Left ventricle myocardium inferior (tissue), 1 donor: ENCODE results near the gene TMEM107. TPM values are rescaled to one million over a fixed set of nuclear protein-coding genes. Genes with fewer than 3 reads are reported as not detected.
"Not testable (repeated sequence)": the region's sequence is repeated elsewhere in the genome, so short reads cannot be mapped to it uniquely, and the experiment has no call there.

Source experiments
- DNase-seq: peaks from one replicate; pipeline ENCODE4 v3.0.0-alpha.2; 2020
- H3K27ac ChIP-seq: fragments of 200-600 bp; replicated peaks from 2 replicates; pipeline ENCODE4 v1.8.0; 2021
- H3K27me3 ChIP-seq: fragments of 200-600 bp; 2 replicates; pipeline ENCODE4 v1.8.0; 2021; ENCODE audit warnings: low read depth
- H3K36me3 ChIP-seq: fragments of 200-600 bp; 2 replicates; pipeline ENCODE4 v1.8.0; 2021
- H3K4me1 ChIP-seq: fragments of 200-600 bp; 2 replicates; pipeline ENCODE4 v1.8.0; 2021
- H3K4me3 ChIP-seq: fragments of 200-600 bp; 2 replicates; pipeline ENCODE4 v1.8.0; 2021; ENCODE audit warnings: mild to moderate bottlenecking, moderate library complexity
- H3K9me3 ChIP-seq: fragments of 200-600 bp; replicated peaks from 2 replicates; pipeline ENCODE4 v1.8.0; 2021
- intact Hi-C: fragments of 100-400 bp; cut with micrococcal nuclease; formaldehyde crosslinking; loops from one replicate; pipeline ENCODE4 v1.11.0; 2022
- total RNA-seq: library from RNA; stranded (reverse); fragmentation: NEBNext Ultra II Directional; extraction: Animal tissue kit (Norgen Biotek cat#: 25700); gene quantifications from one replicate; pipeline ENCODE4 v1.2.1, GENCODE V29; 2021
- TF ChIP-seq, protein P1 (sequence below): fragments of 200-600 bp; IDR thresholded peaks from 2 replicates; pipeline ENCODE4 v1.8.0; 2021; ENCODE audit warnings: antibody characterized with exemption, mild to moderate bottlenecking, borderline replicate concordance
- donor health status: DM: no; HTN: yes; CAD: no; lungs with severe emphysema.

TMEM107 gene
- total RNA-seq, 1 donor from 2014 or later: 7.9 TPM

DNA sequence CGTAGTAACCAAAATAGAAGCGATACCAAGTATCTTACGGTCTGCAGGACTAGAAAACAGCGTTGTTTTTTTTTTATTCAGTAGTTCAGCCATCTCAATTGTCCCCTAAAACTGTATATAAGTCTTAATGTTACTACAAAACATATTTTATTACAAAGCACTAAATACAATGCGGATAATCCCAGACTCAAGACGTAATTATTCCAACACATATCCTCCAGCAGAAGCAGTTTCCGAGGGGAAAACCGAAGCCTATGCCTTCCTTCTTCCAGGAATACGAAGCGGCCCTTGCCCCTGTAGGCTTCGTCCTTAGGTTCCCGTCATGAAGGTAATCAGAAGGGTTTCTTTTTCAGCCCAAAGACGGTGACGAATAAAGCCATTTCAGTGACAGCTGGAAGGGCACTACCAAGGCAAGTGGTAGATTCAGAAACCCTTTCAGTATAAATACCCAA lies 2.3 kb downstream of the TMEM107 start:
- peak overlapping the region; percentile 64 for H3K4me3 ChIP-seq
- peak overlapping the region; percentile 94 for H3K27ac ChIP-seq
- no peaks in the 10 kb centered on the region for H3K27me3 ChIP-seq
- H3K4me1 ChIP-seq: peaks cover 45% of the 10 kb centered on the region
- intact Hi-C loops: no loop called here
- TF ChIP-seq, protein P1, sequence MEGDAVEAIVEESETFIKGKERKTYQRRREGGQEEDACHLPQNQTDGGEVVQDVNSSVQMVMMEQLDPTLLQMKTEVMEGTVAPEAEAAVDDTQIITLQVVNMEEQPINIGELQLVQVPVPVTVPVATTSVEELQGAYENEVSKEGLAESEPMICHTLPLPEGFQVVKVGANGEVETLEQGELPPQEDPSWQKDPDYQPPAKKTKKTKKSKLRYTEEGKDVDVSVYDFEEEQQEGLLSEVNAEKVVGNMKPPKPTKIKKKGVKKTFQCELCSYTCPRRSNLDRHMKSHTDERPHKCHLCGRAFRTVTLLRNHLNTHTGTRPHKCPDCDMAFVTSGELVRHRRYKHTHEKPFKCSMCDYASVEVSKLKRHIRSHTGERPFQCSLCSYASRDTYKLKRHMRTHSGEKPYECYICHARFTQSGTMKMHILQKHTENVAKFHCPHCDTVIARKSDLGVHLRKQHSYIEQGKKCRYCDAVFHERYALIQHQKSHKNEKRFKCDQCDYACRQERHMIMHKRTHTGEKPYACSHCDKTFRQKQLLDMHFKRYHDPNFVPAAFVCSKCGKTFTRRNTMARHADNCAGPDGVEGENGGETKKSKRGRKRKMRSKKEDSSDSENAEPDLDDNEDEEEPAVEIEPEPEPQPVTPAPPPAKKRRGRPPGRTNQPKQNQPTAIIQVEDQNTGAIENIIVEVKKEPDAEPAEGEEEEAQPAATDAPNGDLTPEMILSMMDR: no peak
- H3K36me3 ChIP-seq: no peaks in the 10 kb centered on the region
- no peaks in the 10 kb centered on the region for H3K9me3 ChIP-seq
- no peak for DNase-seq

DNA sequence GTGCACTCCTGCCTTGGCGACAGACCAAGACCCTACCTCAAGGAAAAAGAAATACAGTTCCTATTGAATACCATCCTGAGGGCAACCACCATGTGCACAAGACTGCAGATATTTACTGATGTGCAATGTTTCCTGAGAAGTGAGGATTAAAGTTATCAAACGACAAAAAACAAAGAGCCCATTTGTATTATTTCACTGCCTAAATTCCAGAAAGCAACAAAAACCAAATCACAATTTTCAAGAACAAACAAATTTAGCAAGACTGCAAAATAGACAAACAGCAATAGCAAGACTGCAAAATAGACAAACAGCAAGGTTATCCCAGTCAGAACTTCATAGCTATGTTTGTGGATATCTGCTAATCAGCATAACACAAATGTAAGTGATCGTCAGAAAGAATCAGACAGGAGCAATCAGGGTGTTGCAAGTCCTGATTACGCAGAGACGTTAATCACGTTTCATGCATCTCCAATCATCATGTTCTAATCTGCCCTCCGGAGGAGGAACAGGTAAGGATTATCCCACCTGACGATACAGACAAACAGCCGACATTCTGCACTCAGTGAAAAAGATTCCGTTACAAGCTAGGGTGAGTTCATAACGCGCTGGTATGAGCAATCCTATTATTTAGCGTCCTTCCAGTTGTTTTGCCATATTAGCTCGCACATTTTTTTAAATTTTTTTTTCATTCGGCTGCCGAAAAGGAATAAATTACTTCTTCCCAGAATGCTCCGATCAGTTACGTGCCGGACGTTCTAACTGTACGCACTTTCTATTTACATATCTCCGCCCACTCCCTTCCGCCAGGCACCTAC lies 2.9 kb downstream of the TMEM107 start:
- Histone ChIP-seq H3K36me3 (no peaks in the 10 kb centered on the region), H3K4me3 (peak overlapping the region; percentile 64), H3K27me3 (no peaks in the 10 kb centered on the region), H3K27ac (peak overlapping the region; percentile 94), H3K4me1 (peaks cover 45% of the 10 kb centered on the region), H3K9me3 (no peaks in the 10 kb centered on the region)
- peak; percentile 67 for DNase-seq
- intact Hi-C loops: no loop called here
- TF ChIP-seq, protein P1: no peak

DNA sequence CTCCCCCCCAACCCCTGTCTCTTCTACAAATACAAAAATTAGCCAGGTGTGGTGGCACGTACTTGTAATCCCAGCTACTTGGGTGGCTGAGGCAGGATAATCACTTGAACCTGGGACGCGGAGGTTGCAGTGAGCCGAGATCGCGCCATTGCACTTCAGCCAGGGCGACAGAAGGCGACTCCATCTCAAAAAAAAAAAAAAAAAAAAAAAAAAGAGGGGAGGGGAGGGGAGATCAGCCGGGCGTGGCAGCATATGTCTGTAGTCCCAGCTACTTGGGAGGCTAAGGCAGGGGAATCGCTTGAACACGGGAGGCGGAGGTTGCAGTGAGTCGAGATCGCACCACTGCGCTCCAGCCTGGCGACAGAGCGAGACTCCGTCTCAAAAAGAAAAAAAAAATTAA lies 6.0 kb downstream of the TMEM107 start:
- H3K9me3 ChIP-seq, H3K36me3 ChIP-seq, intact Hi-C loops, DNase-seq, H3K4me3 ChIP-seq, H3K27ac ChIP-seq, H3K27me3 ChIP-seq: not testable (repeated sequence)
- H3K4me1 ChIP-seq: peaks cover 27% of the 10 kb centered on the region

DNA sequence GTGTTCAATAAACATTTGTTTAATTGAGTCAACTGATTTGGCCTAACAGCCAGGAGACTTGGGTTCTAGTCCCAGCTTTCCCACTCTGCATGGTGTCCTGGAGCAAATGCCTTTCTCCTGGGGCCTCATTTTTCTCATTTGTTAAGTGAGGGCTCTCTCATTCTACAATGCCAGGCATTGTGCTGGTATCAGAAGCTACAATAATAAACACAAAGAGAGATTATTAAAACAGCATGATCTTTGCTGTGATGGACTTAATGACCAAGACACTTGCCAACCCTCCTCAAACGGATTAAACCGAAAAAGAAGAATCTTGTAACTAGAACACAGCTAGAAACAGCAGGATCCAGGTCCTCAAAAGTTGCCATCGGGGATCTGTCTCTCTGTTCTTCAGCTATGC lies 8.7 kb downstream of the TMEM107 start:
- no peak for DNase-seq
- no peaks in the 10 kb centered on the region for H3K9me3 ChIP-seq
- no peaks in the 10 kb centered on the region for H3K36me3 ChIP-seq
- no peaks in the 10 kb centered on the region for H3K27me3 ChIP-seq
- H3K4me1 ChIP-seq: peaks cover 27% of the 10 kb centered on the region
- intact Hi-C loops: no loop called here
- H3K4me3 ChIP-seq: no peak overlapping the region
- TF ChIP-seq, protein P1: no peak
- no peak overlapping the region for H3K27ac ChIP-seq

GRCh38 chr17:8166731-8167130 lies 9.4 kb downstream of the TMEM107 start:
- no peak overlapping the region for H3K27ac ChIP-seq
- no peak overlapping the region for H3K4me3 ChIP-seq
- DNase-seq: no peak
- peaks cover 33% of the 10 kb centered on the region for H3K4me1 ChIP-seq
- H3K36me3 ChIP-seq: peaks cover 2% of the 10 kb centered on the region
- TF ChIP-seq, protein P1: no peak
- no peaks in the 10 kb centered on the region for H3K27me3 ChIP-seq
- intact Hi-C loops: no loop called here
- no peaks in the 10 kb centered on the region for H3K9me3 ChIP-seq

DNA sequence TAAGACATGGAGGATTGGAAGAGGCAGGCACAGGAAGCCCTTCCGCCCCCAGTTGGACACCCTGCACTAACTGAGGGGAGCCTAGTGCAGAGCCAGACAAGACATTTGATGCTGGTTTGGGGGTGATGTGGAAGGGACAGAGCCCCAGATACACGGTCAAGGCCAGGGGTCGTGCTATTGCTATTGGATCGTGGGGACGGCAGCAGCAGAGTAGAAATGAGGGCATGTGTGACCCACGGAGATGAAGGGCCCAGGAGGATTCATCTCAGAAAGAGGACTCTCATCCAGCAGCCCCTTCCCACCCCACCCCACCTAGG lies 11.4 kb downstream of the TMEM107 start:
- TF ChIP-seq, protein P1: no peak
- intact Hi-C loops: no loop called here
- Histone ChIP-seq H3K27me3 (no peaks in the 10 kb centered on the region), H3K27ac (peak overlapping the region; percentile 100), H3K36me3 (peaks cover 18% of the 10 kb centered on the region), H3K4me3 (peak overlapping the region; percentile 95), H3K9me3 (no peaks in the 10 kb centered on the region), H3K4me1 (peaks cover 52% of the 10 kb centered on the region)
- DNase-seq: peak; percentile 12
